GM18519 (cell line): ENCODE measurements around the gene GSK3A.

Experiments
- ATAC-seq: cut with Tn5 transposase; IDR thresholded peaks from one replicate; pipeline ENCODE4 v1.9.1; 2021; ENCODE audit warnings: mild to moderate bottlenecking, moderate library complexity; ENCODE audit not compliant: unreplicated experiment, low FRiP score

Gene GSK3A

GRCh38 chr19:42232435-42232834, 10.0 kb downstream of the GSK3A start:
- ATAC-seq: no peak

GRCh38 chr19:42230571-42230970, 11.8 kb downstream of the GSK3A start:
- no peak for ATAC-seq

- no peak for ATAC-seq
Observed at GRCh38 chr19:42229855-42230351, 12.5 kb downstream of the GSK3A start.

- no peak for ATAC-seq
Observed at GRCh38 chr19:42229301-42229854, 13.0 kb downstream of the GSK3A start.

- no peak for ATAC-seq
Observed at GRCh38 chr19:42228641-42229040, 13.8 kb downstream of the GSK3A start.

DNA sequence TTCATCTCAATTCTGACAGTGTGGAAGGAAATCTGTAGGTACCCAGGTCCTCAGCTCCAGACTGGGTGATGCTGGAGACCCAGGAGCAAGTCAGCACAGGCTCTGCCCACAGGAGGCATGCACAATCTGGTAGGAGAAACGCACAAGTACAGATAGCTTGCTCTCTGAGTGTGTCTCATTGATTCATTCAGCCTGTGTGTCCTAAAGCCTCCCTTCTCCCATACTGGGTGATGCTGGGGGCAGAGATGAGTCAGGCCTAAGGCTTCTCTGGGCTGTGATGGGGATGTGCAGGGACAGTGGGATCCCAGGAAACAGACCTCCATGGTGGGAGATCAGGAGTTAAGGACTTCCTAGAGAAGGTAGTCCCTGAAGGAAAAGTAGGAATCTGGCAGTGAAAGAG, 15.5 kb downstream of the GSK3A start:
- no peak for ATAC-seq

DNA sequence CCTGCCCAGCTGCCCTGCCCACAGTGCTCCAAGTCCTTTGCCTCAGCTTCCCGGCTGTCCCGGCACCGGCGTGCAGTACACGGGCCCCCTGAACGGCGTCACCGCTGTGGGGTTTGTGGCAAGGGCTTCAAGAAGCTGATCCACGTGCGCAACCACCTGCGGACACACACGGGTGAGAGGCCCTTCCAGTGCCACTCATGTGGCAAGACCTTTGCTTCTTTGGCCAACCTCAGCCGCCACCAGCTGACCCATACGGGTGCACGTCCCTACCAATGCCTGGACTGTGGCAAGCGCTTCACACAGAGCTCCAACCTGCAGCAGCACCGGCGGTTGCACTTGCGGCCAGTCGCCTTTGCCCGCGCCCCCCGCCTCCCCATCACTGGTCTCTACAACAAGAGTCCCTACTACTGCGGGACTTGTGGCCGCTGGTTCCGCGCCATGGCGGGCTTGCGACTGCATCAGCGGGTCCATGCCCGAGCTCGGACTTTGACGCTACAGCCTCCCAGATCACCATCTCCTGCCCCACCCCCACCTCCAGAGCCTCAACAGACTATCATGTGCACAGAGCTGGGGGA, 16.6 kb downstream of the GSK3A start:
- ATAC-seq: no peak

DNA sequence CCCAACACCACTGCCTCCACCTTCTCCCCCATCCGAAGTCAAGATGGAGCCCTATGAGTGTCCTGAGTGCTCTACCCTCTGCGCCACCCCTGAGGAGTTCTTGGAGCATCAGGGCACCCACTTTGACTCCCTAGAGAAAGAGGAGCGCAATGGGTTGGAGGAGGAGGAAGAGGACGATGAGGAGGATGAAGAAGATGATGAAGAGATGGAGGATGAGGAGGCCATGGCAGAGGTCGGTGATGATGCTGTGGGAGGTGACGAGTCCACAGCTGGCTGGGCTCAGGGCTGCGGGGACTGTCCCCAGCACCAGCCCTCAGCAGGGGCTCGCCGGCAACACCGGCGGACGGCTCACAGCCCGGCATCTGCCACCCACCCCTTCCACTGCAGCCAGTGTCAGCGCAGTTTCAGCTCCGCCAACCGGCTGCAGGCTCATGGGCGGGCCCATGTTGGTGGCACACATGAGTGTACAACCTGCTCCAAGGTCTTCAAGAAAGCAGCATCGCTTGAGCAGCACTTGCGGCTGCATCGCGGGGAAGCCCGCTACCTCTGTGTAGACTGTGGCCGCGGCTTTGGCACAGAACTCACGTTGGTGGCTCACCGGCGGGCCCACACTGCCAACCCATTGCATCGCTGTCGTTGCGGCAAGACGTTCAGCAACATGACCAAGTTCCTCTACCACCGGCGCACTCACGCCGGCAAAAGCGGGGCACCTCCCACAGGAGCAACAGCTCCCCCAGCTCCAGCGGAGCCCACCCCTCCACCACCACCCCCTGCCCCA, 17.3 kb downstream of the GSK3A start:
- no peak for ATAC-seq

DNA sequence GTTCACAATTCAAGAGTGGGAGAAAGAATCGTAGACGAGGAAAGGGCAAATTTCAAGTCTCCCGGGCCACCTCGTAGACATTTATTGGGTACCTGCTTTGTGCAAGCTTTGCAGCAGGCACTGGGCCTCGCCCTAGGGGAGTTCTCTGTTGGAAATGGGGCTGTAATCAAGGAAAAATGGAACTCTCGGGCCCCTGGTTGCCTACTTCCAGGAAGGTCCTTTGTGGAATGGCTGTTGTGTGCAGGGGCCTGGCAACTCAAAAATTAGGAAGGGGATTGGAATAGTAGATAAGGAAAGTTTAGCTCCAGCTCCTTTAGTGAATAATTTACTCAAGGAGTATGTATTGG, 21.7 kb downstream of the GSK3A start:
- no peak for ATAC-seq

DNA sequence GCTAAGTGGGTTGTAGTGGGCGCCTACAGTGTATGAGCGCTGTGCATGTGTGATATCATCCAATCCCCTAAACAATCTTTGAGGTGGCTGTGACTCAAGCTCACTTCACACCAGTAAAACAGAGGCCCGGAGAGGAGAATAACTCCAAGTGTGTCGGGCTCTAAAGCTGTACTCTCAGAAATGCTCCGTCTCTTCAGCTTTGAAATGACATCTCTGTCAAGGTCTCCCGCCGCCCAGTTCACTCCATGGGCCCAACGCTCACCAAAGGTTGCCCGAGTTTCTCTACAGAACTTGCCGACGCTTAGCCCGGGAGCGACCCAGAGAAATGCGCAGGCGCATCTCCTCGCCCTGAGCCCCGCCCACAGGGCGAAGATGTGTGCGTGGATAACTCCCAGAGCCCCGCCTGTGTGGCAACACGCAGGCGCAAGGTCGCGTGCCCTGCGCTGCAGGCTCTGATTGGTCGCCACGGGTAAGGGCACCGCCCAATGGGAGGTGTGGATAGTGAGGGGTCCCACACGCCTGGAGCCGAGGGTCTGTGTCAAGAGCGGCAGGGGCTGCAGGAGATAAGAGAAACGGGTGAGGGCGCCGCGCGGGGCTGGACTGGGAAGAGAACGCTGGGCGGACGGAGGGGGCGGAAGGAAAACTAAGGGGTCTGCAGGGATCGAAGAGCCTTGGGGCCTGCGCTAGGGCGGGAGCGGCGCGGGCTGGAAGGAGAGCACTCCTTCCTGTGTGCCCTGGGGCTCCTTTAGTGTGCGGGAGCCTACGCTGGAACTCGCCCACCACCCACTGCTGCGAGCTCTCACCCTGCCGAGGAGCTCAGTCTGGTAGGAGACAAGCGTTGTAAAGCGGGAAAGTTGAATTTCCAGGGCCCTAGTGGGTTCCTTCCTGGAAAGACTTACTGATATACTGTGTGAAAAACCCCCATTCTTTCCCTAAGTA, 22.3 kb downstream of the GSK3A start, which contains the start of gene ZNF526:
Gene ZNF526, plus strand, starts transcription at position 501 of the 939 bp plus-strand sequence. CDS start 4,092 bp downstream, outside the sequence.
- ATAC-seq: peak; percentile 71

- ATAC-seq: no peak
Observed at GRCh38 chr19:42217520-42218437, 24.6 kb downstream of the GSK3A start, which contains the start of gene DEDD2. TSS of gene DEDD2 (minus strand) at chr19:42217677. CDS start at chr19:42217007, 670 bp downstream.

DNA sequence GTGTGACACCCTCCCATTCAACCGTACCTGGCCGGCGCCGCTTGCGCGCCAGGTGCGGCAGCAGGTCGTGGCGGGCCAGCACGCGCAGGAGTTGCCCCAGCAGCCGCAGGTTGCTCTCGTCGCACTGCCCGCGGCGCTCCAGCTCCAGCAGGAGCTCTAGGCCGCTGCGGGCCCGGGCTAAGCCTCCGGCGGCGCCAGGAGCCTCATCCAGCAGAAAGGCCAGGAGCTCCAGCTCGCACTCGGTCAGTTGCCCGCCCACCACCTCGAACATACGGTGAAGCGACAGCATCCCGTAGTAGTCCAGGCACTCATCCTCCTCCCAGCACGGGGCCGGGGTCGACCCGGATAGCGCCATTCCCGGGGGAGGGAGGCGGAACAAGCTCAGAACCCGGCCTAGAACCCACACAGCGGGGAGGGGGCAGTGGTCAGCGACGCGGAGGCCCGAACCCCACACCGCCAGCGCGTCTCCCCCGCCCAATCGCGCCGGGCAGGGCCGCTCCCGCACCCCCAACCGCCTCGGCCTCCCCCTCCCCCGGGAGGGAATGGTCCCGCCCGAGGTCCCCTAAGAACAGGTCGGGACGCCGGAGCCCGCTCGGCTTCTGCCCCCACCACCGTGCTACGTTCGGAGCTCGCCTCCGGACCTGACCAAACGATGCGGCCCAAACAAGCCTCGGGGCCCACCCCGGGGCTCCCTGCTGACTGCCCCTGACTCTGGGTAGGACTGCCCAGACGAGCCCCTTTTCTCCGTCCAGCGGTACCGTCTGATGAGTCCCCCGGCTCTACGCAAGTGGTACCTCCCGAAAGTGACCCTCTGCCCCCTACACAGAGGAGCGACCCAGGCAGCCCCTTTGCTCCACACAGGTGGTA, 25.5 kb downstream of the GSK3A start:
- no peak for ATAC-seq

DNA sequence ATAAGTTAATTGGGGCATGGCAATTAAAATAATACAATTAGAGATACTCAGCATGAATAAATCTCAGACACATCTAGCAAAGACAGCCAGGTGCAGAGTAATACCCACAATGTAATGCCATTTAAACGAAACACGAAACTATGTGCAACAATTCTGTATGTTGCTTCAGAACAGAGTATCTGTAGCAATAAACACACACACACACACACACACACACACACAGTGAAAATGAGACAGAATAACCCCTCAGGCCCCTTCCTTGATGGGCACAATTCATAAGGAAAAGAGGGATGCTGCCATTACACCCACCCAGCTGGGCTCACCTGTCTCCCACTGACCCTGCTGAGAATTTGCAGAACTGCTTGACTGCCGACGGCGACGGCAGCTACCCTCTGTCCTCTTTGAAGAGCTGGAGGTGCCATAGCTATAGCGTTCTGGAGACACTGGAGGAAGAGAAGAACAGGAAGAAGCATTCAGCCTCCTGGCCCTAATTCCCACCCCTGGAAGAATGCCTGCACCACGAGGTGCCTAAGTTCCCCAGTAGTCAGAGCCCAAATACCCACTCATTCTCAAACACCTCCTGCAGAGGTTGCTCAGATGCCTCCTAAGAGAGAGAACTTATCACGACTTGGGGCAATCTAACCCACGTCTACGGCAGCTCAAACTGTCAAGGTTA, 27.5 kb downstream of the GSK3A start:
- no peak for ATAC-seq

GRCh38 chr19:42212886-42213285, 29.5 kb downstream of the GSK3A start:
- ATAC-seq: no peak

DNA sequence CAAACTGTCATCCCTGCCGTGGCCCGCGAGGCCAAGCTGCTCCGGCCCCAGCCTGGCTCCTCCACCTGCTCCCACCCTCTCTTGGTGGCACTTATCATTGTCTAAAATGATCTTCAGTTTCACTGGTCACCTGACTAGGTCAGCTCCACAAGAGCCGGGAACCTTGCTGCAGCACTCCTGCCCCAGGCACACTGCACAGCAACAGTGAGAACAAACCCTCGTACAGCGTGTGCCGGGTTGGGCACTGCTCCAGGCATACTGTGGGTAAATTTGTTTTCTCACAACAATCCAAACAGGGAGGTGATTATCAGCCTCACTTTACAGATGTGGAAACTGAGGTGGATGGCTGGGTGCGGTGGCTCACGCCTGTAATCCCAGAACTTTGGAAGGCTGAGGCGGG, 33.8 kb downstream of the GSK3A start:
- no peak for ATAC-seq

GRCh38 chr19:42207767-42208271, 34.6 kb downstream of the GSK3A start:
- no peak for ATAC-seq

GRCh38 chr19:42206871-42207755, 35.3 kb downstream of the GSK3A start:
- no peak for ATAC-seq
